Urinary bladder (tissue), 4 donors: ENCODE results near the gene WIPI1. TPM values are rescaled to one million over a fixed set of nuclear protein-coding genes. Genes with fewer than 3 reads are reported as not detected.

Experiments used
- DNase-seq: peaks from one replicate; pipeline ENCODE4 v3.0.0-alpha.2; 2015; ENCODE audit errors: extremely low spot score
- H3K27ac ChIP-seq: one replicate; pipeline ENCODE4 v1.5.1; 2013; ENCODE audit warnings: low read depth, mild to moderate bottlenecking, moderate library complexity
- H3K36me3 ChIP-seq: one replicate; pipeline ENCODE4 v1.6.1; 2013; ENCODE audit warnings: mild to moderate bottlenecking, moderate library complexity; ENCODE audit not compliant: insufficient read depth
- H3K4me1 ChIP-seq: one replicate; pipeline ENCODE4 v1.6.1; 2013; ENCODE audit warnings: mild to moderate bottlenecking, moderate library complexity; ENCODE audit not compliant: insufficient read depth
- H3K4me3 ChIP-seq: one replicate; pipeline ENCODE4 v1.5.1; 2013; ENCODE audit warnings: low read depth, low read length
- WGBS: extraction: QIAGEN DNeasy Blood & Tissue Kit; methylation state at CpG from one replicate; pipeline ENCODE4 v1.1.7; 2013; 5-methylcytosine and 5-hydroxymethylcytosine counted together
- polyA plus RNA-seq: library from polyadenylated mRNA; stranded (reverse); fragments of 200-250 nt; gene quantifications from one replicate; pipeline ENCODE4 v1.2.3, GENCODE V29; 2013
- total RNA-seq: library from RNA; depleted of rRNA; stranded (reverse); fragments of >200 nt; gene quantifications from one replicate; pipeline ENCODE4 v1.2.3, GENCODE V29; 2014
- donor health status: healthy with polysubstance abuse.
- donor health status: healthy.

The WIPI1 gene
- total and polyA plus RNA-seq, 2 donors, result 35.4 to 61.1 TPM

DNA sequence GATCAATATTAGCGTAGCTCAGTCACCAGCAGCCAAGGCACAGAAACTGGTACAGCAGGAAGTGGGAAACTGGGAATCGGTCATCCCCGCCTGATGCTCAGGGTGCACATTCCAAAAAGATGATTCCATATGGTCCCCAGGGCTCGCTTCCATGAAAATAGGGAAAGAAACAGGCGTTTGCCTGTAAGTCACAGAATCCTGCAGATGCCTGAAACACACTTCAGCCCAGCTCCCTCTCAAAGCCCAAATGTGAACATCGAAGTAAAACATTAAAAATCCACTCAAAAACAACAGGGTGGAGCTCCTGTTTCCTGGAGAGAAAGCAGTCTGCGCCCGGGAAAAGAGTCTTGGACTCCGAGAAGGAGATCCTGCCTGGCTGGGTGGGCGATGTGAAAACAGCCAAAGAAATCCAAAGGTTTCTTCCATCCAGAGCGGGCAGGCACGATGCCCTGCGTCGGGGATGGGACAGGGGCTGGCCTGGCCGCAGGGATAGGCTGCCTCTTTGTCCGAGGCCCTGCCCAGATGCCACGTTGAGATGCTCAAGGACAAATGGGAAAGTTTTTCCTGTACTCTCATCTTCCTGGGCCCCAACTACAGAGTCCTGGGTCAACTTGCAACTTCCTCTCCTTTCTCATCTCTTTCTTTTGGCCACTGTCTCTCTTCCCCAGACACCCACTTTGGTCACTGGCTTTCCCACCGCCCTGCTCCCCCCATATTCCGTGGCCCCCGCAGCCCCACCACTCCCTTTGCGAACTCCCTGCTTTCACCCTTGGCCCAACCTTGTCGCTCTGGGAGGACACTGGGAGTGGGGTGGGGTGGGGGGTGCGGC is 743 bp downstream of the WIPI1 start:
- no peaks in the 10 kb centered on the region for H3K36me3 ChIP-seq
- no peak for DNase-seq
- WGBS, result 9% methylated on average over 23 of the region's 23 CpGs
- H3K27ac ChIP-seq, result peak overlapping the region; percentile 71
- H3K4me1 ChIP-seq, result no peaks in the 10 kb centered on the region
- peak overlapping the region; percentile 70 for H3K4me3 ChIP-seq

DNA sequence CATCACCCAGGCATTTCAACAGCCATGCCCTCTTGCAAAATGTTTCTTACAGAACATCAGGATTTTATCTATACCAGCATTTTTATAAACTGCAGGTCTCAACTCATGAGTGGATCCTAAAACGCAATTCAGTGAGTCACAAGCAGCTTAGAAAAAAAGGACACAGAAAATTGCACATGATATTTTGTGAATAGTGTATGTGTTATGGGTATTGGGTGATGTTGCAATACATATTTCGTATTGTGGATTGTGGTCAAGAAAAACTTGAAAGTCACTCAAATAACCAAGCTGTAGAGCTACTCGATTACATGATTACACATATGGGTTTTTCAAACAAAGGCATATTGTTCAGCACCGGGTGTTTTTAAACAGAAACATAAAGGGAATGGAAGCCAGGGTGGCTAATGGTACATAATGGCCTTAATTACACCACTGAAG is 1.4 kb downstream of the WIPI1 start:
- Histone ChIP-seq H3K36me3 (no peaks in the 10 kb centered on the region), H3K4me1 (no peaks in the 10 kb centered on the region), H3K27ac (peak overlapping the region; percentile 71), H3K4me3 (peak overlapping the region; percentile 70)
- 32% methylated on average over 4 of the region's 4 CpGs for WGBS
- DNase-seq, result no peak

DNA sequence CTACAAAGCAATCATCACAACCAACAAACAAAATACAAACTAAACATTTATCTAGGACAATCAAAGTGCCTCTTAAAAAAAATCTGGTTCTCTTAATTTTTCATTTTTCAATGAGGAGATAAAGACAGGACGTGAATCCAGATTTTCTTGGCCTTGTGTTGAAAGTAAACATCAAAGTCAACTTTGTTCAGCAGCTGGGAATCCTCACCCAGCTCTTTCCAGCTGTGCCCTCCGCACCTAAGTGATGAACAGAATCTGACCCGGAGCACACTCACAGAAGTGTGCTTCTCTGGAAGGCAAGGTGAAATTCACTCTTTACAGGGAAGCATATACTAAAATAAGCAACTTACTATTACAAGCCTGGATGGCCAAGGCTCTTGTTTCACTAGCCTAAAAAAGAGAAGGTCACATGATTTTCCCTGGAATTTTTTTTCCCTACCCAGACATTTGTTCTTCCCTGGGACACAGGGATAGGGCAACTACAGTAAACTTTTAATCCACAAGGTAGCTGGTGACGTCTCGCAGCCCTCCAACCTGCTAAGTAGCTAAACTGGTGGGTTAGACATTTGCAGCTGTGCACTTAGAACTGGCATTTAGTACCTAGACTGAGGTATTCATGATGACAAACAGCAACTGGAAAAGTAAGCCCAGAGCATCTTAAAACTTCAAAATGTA is 3.2 kb downstream of the WIPI1 start:
- no peak for DNase-seq
- H3K27ac ChIP-seq, result no peak overlapping the region
- H3K4me3 ChIP-seq, result no peak overlapping the region
- H3K36me3 ChIP-seq, result peaks cover 5% of the 10 kb centered on the region
- no peaks in the 10 kb centered on the region for H3K4me1 ChIP-seq
- 70% methylated on average over 5 of the region's 5 CpGs for WGBS

DNA sequence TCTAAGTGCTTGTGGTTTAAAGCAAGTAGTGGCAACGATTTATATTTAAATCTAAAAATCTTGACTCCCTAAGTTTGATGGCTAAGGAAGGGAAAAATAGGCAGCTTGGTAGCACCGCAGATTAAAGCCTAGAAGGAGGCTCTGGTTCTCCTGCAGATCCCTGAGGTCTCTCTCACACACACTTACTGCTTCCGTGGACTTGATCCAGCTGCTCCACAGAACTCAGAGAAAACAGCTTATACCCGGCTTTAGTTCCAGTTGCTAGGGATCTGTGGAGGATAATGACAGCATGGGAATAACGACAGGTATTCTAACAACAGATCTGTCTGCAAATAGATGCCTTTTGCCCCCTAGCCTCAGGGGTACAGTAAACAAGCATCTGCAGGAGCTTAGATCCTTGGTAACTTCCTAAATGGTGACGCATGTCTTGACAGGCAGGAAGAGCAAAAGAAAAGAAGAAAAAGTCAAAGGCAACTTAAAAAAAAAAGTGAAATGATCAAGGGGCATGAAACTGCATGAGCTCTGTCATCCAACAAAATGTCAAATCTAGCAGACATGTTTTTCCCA is 4.5 kb downstream of the WIPI1 start:
- H3K36me3 ChIP-seq, result peaks cover 5% of the 10 kb centered on the region
- no peak overlapping the region for H3K27ac ChIP-seq
- no peak for DNase-seq
- no peak overlapping the region for H3K4me3 ChIP-seq
- H3K4me1 ChIP-seq, result no peaks in the 10 kb centered on the region
- 68% methylated on average over 6 of the region's 6 CpGs for WGBS

- Histone ChIP-seq H3K36me3 (peaks cover 5% of the 10 kb centered on the region), H3K27ac (no peak overlapping the region), H3K4me1 (no peaks in the 10 kb centered on the region), H3K4me3 (no peak overlapping the region)
- no peak for DNase-seq
- 83% methylated on average over 5 of the region's 5 CpGs for WGBS
These were observed 5.5 kb downstream of the WIPI1 start for GRCh38 chr17:68451670-68452354.

DNA sequence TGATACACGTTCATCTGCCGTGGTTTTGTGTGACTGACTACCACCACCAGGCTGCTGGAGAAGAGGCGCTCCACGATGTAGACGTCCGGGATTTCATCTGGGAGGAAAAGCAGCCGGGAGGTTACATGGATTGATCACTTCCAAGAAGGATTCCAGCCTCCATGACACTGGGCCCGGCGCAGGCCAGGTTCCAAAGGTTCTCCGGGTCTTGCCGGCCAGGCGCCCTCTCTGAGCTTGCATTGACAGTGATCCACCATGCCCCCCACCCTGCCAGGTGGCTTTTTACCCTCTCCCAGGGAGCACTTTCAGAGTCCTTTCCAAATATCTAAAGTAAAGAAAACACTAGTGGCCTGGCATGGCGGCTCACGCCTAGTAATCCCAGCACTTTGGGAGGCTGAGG is 6.5 kb downstream of the WIPI1 start:
- Histone ChIP-seq H3K36me3 (peaks cover 5% of the 10 kb centered on the region), H3K27ac (no peak overlapping the region), H3K4me1 (no peaks in the 10 kb centered on the region), H3K4me3 (no peak overlapping the region)
- no peak for DNase-seq
- 92% methylated on average over 14 of the region's 14 CpGs for WGBS

- no peak for DNase-seq
These were observed 6.9 kb downstream of the WIPI1 start for GRCh38 chr17:68450391-68450790.

DNA sequence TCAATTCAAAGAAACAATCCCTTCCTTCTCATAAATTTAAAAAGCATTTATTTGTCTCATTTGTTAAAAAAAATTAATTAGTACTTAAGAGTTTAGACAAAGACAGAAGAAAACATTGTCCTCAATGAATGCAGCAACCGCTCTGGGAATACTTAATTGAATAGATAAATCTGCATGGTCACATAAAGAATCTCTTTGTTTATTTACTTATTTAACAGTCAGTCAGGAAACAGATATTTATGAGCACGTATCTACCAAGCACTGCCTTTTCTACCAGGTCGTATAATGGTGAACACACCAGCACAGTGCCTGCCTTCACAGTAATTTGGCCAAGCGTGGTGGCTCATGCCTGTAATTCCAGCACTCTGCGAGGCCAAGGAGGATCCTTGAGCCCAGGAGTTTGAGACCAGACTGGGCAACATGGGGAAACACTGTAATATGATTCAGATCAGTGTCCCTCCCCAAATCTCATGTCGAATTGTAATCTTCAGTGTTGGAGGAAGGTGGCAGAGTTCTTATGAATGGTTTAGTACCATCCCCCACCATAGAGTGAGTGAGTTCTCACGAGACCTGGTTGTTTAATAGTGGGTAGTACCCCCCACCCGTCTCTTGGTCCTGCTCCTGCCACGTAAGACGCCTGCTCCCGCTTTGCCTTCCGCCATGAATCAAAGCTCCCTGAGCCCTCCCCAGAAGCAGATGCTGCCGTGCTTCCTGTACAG is 8.1 kb downstream of the WIPI1 start:
- H3K36me3 ChIP-seq, result peaks cover 5% of the 10 kb centered on the region
- WGBS, result 88% methylated on average over 13 of the region's 13 CpGs

More at GRCh38 chr17:68450391-68450790, 6.9 kb downstream of the WIPI1 start:
- H3K4me3 ChIP-seq, result no peak overlapping the region
- WGBS, result 73% methylated on average over 8 of the region's 8 CpGs
- H3K36me3 ChIP-seq, result peaks cover 5% of the 10 kb centered on the region
- H3K4me1 ChIP-seq, result no peaks in the 10 kb centered on the region
- no peak overlapping the region for H3K27ac ChIP-seq

DNA sequence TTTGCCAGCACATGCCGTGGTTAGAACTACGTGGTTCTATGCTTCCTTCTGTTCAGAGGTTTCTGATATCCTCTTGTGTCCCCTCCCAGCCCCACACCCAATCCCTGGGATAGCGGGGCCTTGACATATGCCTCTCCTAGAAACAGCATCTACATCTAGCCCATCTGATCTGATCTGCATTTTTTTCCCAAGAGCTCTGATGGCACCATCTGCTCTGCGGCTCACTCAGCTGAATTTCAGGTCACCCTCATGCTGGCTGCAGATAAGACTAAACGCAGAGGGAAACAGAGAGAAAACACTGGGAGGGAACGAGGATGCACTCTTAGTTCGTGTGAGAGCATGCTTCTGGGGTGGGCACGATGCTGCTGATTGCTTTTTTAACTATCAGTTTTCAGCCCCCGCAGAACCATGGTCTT is 10.7 kb downstream of the WIPI1 start:
- no peak overlapping the region for H3K27ac ChIP-seq
- WGBS, result 74% methylated on average over 9 of the region's 9 CpGs
- DNase-seq, result no peak
- H3K36me3 ChIP-seq, result peaks cover 5% of the 10 kb centered on the region
- no peak overlapping the region for H3K4me3 ChIP-seq
- no peaks in the 10 kb centered on the region for H3K4me1 ChIP-seq

More for the DNA sequence above, 8.1 kb downstream of the WIPI1 start:
- DNase-seq, result no peak
- Histone ChIP-seq H3K4me3 (no peak overlapping the region), H3K27ac (no peak overlapping the region), H3K4me1 (no peaks in the 10 kb centered on the region)

DNA sequence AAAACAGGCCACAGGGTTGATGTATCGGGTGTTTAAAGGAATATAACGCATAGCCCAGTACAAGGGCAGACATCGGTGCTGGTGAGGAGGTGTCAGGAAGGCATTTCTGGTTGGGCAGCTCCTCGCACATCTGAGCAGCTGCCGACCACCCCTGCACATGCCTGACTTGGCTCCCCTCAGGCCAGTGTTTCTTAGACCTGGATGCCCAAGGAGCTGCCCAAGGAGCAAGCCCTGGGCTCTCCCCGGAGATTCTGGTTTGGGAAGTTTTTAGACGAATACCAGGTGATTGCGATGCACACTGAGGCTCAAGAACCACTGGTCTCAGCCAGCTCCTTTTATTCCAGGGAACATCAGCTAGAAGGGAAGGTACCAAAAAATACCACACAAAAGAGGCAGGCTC is 11.6 kb downstream of the WIPI1 start:
- Histone ChIP-seq H3K36me3 (peaks cover 5% of the 10 kb centered on the region), H3K27ac (no peak overlapping the region), H3K4me1 (no peaks in the 10 kb centered on the region), H3K4me3 (no peak overlapping the region)
- no peak for DNase-seq
- 84% methylated on average over 8 of the region's 8 CpGs for WGBS

DNA sequence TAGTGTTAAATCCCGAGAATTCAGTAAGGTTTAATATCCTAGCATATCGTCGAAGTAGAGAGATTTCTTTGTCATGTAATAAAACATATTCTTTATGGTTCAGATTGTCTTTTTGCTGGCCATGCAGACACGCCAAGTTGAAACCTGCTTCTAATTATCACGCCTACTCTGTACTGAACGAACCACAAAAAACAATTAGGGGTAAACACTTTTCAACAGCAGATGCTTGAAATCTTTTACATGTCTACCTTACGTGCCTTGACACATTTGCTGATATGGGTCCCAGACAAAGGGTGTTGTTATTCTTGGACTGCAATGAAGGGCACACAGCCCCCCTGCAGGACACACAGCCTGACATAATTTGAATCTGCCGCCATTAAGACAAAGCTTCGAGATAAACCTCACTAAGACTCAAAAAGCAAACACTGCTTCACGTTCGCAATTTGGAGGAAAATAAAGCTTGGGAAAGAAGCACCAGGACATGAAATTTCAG is 13.3 kb downstream of the WIPI1 start:
- no peaks in the 10 kb centered on the region for H3K36me3 ChIP-seq
- WGBS, result 79% methylated on average over 11 of the region's 11 CpGs
- DNase-seq, result no peak
- H3K4me1 ChIP-seq, result no peaks in the 10 kb centered on the region
- H3K27ac ChIP-seq, result no peak overlapping the region
- H3K4me3 ChIP-seq, result no peak overlapping the region

- H3K27ac ChIP-seq, result peak overlapping the region; percentile 61
- WGBS, result 70% methylated on average over 14 of the region's 14 CpGs
- no peaks in the 10 kb centered on the region for H3K4me1 ChIP-seq
- no peak for DNase-seq
- H3K4me3 ChIP-seq, result no peak overlapping the region
- H3K36me3 ChIP-seq, result no peaks in the 10 kb centered on the region
These were observed 16.1 kb downstream of the WIPI1 start for GRCh38 chr17:68441070-68441770.
